GM23248 (cell line): Measurements from ENCODE around the gene PROM1.

Experiments used
- EZH2 ChIP-seq: fragments of 200-600 bp; sonication (generic); IDR thresholded peaks from 2 replicates; pipeline ENCODE4 v1.6.1; 2018; ENCODE audit warnings: antibody characterized with exemption, mild to moderate bottlenecking; ENCODE audit not compliant: insufficient read depth, poor library complexity, severe bottlenecking
- EZH2phosphoT487 ChIP-seq: fragments of 200-600 bp; sonication (generic); IDR thresholded peaks from 2 replicates; pipeline ENCODE4 v1.6.1; 2018; ENCODE audit warnings: antibody characterized with exemption, moderate library complexity, mild to moderate bottlenecking, low read depth; ENCODE audit not compliant: insufficient read depth

- TF ChIP-seq EZH2phosphoT487 (no peak), EZH2 (no peak)
Measured at GRCh38 chr4:15925830-15926229, 158.0 kb downstream of the PROM1 start.
